HL-60/S4 treated with retinoic acid at 250 ng/mL for 4 days and 3 days (cell line): Measurements from ENCODE around the gene RANBP1.

Experiments
- in situ Hi-C: fragments of 300-500 bp; cut with MboI; formaldehyde crosslinking; loops from 2 replicates; pipeline ENCODE4 v1.7.0; 2022; ENCODE audit warnings: low sequenced_read_pairs

RANBP1 gene

DNA sequence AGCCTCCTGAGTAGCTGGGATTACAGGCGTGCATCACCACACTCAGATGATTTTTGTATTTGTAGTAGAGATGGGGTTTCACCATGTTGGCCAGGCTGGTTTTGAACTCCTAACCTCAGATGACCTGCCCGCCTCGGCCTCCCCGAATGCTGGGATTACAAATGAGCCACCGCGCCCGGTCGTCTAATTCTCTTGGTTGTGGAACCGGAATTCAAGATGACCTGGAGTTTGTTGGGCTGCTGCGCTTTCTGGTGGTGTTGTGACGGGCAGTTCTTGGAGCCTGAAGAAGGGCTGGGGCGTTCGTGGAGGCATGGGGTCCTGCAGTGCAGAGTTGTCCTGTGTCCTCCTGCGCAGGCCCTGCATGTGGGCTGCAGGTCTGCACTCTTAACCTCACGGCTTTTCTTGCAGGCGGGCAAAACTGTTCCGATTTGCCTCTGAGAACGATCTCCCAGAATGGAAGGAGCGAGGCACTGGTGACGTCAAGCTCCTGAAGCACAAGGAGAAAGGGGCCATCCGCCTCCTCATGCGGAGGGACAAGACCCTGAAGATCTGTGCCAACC is 6.0 kb downstream of the RANBP1 start:
- in situ Hi-C loops, result no loop called here

GRCh38 chr22:20123366-20124082 is 7.6 kb downstream of the RANBP1 start:
- in situ Hi-C loops, result no loop called here

DNA sequence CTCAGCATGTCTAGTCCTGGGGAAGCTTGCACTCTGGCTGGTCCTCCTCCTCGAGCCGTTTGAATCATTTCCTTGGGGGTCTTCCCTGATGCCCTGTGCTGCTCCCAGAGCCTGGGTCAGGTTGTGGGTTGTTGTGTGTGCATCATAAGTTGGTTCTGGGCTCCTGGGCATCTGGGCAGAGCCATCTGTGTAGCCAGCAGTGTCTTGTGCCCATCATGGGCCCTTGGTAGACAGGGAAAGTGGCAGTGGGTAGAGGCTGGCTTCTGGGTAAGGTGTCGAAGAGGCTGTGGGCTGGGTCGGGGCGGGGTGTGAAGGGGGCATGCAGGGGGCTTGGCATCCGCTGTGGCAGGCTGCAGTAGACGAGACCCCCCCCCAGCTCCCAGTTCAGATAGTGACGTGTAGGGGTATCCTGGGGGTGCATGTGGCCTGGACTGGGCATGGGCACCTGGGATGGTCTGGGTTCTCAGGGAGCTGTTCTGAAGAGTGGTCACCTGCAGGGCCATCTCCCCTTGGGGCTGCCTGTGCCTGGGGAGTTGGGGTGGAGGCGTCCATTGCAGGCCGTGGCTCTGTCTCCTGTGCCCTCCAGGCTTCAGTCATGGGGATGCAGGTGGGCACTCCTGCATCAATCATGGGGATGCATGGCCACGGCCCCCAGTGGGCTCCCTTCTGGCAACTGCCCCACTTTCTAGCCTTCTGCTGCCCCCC is 8.3 kb downstream of the RANBP1 start:
- in situ Hi-C loops, result no loop called here

DNA sequence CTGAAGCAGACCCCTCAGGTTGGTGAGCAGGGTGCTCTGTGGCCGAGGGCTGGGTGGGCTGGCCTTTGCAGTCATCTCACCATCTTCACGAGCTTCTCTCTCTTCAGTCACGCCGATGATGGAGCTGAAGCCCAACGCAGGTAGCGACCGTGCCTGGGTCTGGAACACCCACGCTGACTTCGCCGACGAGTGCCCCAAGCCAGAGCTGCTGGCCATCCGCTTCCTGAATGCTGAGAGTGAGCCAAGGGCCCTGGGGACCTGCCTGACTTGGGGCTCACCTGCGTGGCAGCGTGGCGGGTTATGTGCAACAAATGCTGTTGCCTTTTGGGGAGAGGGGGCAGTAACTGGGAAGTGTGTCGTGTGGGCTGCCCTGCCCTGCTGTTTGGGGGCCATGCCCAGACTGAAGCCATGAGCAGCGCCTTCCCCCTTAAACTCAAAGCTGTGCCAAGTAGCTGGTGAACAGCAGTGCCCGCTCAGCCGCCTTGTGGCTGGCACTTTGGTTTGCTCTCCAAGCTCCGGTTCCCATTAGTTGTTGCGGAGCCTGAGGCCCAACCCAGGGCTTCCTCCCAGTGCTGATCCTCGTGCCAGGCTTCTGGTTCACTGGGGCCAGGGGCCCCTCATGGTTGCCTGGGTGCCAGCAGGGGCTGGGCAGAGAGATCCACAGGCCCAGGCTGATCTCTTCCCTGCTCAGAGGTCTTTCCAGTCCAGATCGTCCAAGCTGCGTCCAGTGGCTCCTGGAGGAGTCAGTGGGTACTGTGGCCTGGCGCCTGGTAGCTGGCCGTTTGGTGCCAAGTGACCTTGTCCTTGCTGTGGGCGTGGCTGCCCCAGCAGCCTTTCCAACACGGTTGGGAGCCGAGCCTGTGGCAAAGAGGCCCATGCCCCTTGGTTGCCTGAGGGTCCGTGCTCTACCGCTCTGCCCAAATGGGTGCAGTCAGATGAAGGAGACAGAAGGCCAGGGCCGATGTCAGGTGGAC is 9.6 kb downstream of the RANBP1 start:
- in situ Hi-C loops, result no loop called here

DNA sequence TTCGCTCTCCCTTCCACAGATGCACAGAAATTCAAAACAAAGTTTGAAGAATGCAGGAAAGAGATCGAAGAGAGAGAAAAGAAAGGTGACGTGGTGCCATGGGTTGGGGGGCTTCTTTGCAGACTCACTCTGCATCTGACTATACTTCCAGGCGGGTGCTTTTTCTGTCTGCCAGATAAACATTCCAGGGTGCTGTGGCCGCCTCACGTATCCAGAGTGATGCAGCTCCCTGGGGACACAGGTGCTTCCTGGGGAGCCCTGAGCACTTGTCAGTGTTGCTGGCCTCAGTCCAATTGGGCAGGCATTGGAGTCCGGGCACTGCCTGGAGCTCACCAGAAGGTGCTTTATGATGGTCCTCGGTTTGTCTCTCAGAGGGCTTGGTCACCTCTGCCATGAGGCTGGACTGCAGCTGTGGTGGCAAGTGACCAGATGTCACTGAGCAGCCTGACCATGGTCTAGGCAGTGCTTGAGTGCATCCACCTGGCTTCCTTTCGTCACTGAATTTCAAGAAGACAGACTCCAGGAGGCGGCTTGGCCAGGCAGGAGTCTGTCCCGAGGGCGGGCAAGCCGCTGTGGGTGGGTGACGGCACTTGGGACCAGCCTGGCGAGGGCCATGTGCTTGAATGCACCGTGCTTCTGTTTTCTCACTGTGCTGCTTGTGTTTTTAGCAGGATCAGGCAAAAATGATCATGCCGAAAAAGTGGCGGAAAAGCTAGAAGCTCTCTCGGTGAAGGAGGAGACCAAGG is 10.6 kb downstream of the RANBP1 start:
- in situ Hi-C loops, result no loop called here

GRCh38 chr22:20127318-20127868 is 11.5 kb downstream of the RANBP1 start:
- in situ Hi-C loops, result no loop called here

GRCh38 chr22:20127869-20128618 is 12.1 kb downstream of the RANBP1 start:
- in situ Hi-C loops, result no loop called here

DNA sequence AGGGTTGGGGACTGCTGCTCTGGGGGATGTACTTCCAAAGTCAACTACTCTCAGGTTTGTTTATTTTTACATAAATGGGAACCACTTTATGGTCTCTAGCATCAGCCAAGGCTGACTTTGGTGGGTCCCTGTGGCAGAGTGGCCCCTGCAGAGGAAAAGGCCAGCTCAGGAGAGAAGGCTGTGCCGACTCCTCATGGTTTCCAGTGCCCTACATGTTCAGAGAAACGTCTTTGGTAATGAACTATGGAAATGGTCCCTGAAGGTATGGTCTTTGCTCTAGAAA is 12.7 kb downstream of the RANBP1 start:
- in situ Hi-C loops, result no loop called here

DNA sequence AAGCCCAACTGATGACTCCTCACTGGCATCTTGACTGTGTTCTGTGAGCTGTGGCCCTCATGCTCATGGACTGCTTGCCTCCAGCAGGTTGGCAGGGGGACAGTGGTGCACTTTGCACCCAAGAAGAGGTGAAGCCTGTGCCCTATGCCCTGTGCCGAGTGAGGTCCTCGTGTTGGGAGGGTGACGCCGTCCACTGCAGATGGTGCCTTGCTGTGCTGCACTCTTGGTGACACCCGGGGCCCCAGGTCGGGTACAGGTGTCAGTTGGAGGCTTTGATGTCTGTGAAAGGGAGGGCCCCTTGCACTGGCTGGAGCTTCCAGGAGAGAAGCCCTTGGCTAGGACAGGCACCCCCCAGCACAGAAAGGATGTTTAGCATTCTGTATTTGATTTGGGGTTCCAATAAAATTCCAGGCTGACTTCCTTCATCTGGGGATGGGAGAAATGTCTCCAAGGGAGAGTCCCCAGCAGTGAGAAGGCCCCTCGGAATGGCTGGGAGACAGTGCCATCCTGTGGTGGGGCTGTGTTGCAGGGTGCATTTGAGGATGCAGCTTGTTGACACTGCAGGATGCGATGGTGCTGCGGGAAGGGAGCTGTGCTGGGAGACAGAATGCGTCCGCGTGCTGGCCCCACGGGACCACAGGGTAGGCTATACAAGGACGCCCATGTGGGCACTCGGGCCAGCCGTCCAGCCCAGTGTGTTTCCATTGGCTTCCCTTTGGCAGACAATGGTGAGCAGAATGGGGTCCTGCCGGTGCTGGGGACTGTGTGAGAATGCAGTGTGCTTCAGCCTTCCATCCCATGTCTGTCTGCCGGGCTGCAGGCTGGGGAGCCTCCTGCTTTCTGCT is 13.2 kb downstream of the RANBP1 start:
- in situ Hi-C loops, result no loop called here

- in situ Hi-C loops, result no loop called here
These were observed 13.8 kb downstream of the RANBP1 start for GRCh38 chr22:20129747-20130014.

GRCh38 chr22:20130319-20130718 is 14.4 kb downstream of the RANBP1 start:
- in situ Hi-C loops, result no loop called here

- in situ Hi-C loops, result no loop called here
These were observed 15.1 kb downstream of the RANBP1 start for GRCh38 chr22:20130731-20131596.

- in situ Hi-C loops, result no loop called here
These were observed 15.6 kb downstream of the RANBP1 start, which contains the start of gene ZDHHC8 for GRCh38 chr22:20131597-20131858. Gene ZDHHC8 (plus strand): TSS chr22:20131804. CDS start chr22:20131948, 144 bp downstream.

DNA sequence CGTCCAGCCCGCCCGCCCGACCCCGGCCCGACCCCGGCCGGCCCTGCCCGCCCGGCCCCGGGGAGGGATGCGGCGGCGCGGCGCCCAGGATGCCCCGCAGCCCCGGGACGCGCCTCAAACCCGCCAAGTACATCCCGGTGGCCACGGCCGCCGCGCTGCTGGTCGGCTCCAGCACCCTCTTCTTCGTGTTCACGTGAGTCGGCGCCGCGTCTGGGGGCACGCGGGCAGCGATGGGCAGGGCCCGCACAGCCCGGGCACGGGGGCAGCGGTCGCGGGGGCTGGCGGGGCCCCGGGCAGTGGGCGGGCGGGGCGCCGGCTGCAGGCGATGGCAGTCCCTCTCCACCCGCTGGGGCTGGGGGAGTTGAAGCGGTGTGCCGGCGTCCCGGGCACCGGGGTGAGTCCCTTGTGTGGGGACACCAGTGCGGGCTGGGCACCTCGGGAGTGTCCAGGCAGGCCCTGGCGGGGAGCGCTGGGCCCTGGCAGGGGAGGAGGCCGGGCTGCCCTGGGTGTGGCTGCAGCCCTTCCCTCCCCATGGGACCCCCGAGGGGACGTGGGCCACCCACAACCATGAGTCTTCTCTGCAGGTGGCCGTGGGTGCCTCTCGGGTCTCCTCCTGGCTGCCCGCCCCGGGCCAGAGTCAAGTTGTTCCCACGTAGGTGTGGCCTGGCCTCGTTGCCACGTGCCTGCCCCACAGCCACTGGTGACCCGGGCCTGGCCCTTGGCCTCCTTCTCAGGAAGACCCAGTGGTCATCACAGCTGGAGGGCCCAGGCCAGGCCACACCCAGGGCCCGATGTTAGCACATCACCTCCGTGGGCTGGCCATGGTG is 16.2 kb downstream of the RANBP1 start:
- in situ Hi-C loops, result no loop called here

GRCh38 chr22:20132686-20133246 is 16.9 kb downstream of the RANBP1 start:
- in situ Hi-C loops, result no loop called here

GRCh38 chr22:20133930-20134549 is 18.1 kb downstream of the RANBP1 start:
- in situ Hi-C loops, result no loop called here

DNA sequence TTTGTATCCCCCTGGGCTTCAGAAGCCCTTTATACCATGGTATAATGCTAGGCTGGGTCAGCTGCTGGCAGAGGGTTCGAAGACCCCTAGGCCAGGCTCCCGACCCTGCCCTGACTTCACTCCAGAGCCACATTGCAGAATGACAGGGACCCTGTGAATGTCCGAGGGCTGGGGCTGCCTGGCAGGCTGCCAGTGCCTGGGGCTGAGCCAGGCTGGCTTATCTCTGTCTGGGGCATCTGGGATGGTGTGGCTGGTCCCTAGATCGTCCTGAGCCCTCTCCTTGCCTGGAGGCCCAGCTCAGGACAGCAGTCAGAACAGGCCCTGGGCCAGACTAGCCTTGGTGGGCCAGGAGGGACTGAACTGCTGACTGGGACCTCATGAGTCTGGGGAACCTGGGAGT is 19.4 kb downstream of the RANBP1 start:
- in situ Hi-C loops, result no loop called here
